ENCODE data around the gene MPV17. TPM values are rescaled to one million over a fixed set of nuclear protein-coding genes. Genes with fewer than 3 reads are reported as not detected.
"Not testable (repeated sequence)": the region's sequence is repeated elsewhere in the genome, so short reads cannot be mapped to it uniquely, and the experiment has no call there.

Gene MPV17
- total RNA-seq, 1 donor from 2014 or later, result 71.4 TPM

- Histone ChIP-seq H3K4me2 (no peak overlapping the region), H3K36me3 (no peaks in the 10 kb centered on the region), H3K4me3 (no peak overlapping the region), H2AFZ (replicated peaks) (no peak overlapping the region), H3K27ac (no peak overlapping the region), H4K20me1 (ENCODE audit: low read depth) (no peaks in the 10 kb centered on the region), H3K79me2 (ENCODE audit: low read depth) (no peaks in the 10 kb centered on the region), H3K9ac (no peak overlapping the region), H3K4me1 (peaks cover 13% of the 10 kb centered on the region), H3K9me3 (ENCODE audit: low read depth) (no peaks in the 10 kb centered on the region), H3K27me3 (peaks cover 4% of the 10 kb centered on the region), H3F3A (ENCODE audit: low read depth) (peaks cover 3% of the 10 kb centered on the region)
- H3K4me1 Mint-ChIP-seq, result peaks cover 3% of the 10 kb centered on the region
- no peak overlapping the region for H3K4me3 Mint-ChIP-seq
- H3K27me3 Mint-ChIP-seq (ENCODE audit: insufficient read depth, low read depth), result peaks cover 27% of the 10 kb centered on the region
- H3K27ac Mint-ChIP-seq, result no peak overlapping the region
- TF ChIP-seq EZH2 (IDR thresholded peaks at IDR 0.05) (no peak), CTCF (IDR thresholded peaks at IDR 0.05) (no peak), EZH2phosphoT487 (IDR thresholded peaks at IDR 0.05) (no peak)
- no peaks in the 10 kb centered on the region for H3K36me3 Mint-ChIP-seq
- DNase-seq (ENCODE audit: low spot score), result no peak
- no peaks in the 10 kb centered on the region for H3K9me3 Mint-ChIP-seq
Observed at GRCh38 chr2:27280826-27281225, 42.1 kb downstream of the MPV17 start.

DNA sequence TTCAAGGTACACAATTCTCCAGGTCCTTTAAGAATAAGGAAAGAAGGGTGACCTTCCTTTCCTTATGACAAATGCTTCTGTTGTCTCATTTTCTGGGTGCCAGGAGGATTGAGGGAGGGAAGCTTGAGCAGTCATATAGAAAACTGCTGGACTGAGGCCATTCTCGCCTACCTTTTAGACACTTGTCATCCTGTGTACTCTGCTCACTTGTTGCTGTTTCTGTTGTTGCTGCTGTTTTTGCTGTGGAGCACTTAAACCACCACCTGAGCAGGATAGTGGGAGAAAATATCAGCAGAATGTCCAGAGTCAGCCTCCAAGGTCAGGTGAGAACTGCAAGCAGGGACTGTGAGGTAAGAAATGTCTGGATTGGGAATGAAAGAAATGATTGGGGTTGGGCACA, 44.9 kb downstream of the MPV17 start:
- no peaks in the 10 kb centered on the region for H3K36me3 ChIP-seq
- DNase-seq (ENCODE audit: low spot score), result no peak
- TF ChIP-seq EZH2phosphoT487 (IDR thresholded peaks at IDR 0.05) (no peak), EZH2 (IDR thresholded peaks at IDR 0.05) (no peak), CTCF (IDR thresholded peaks at IDR 0.05) (no peak)
- peaks cover 4% of the 10 kb centered on the region for H3K27me3 ChIP-seq
- H3K27ac ChIP-seq, result no peak overlapping the region
- Mint-ChIP-seq H3K27me3 (ENCODE audit: insufficient read depth, low read depth) (peaks cover 20% of the 10 kb centered on the region), H3K27ac (peak overlapping the region; percentile 58), H3K4me3 (no peak overlapping the region), H3K4me1 (peaks cover 3% of the 10 kb centered on the region), H3K9me3 (no peaks in the 10 kb centered on the region), H3K36me3 (no peaks in the 10 kb centered on the region)
- H3K9ac ChIP-seq, result no peak overlapping the region
- no peak overlapping the region for H3K4me3 ChIP-seq
- H3K79me2 ChIP-seq (ENCODE audit: low read depth), result no peaks in the 10 kb centered on the region
- no peaks in the 10 kb centered on the region for H4K20me1 ChIP-seq (ENCODE audit: low read depth)
- H3K4me1 ChIP-seq, result peaks cover 12% of the 10 kb centered on the region
- H3K4me2 ChIP-seq, result no peak overlapping the region
- no peak overlapping the region for H2AFZ ChIP-seq (replicated peaks)
- H3K9me3 ChIP-seq (ENCODE audit: low read depth), result no peaks in the 10 kb centered on the region
- H3F3A ChIP-seq (ENCODE audit: low read depth), result peaks cover 3% of the 10 kb centered on the region

GRCh38 chr2:27275211-27276150, 47.4 kb downstream of the MPV17 start, which contains the start of gene DNAJC5G:
DNAJC5G (plus strand) TSS chr2:27275433; CDS start chr2:27276729, 1,296 bp downstream.
- H2AFZ ChIP-seq (replicated peaks), result no peak within 1 kb of the TSS

GRCh38 chr2:27272537-27273522, 50.1 kb downstream of the MPV17 start:
- H3K9me3 Mint-ChIP-seq; H3K4me2 ChIP-seq; H3K36me3 Mint-ChIP-seq; H3F3A ChIP-seq (ENCODE audit: low read depth); H2AFZ ChIP-seq (replicated peaks); H3K4me1 Mint-ChIP-seq; H3K36me3 ChIP-seq; H3K4me3 ChIP-seq; H3K27ac ChIP-seq; H3K9me3 ChIP-seq (ENCODE audit: low read depth); H3K4me3 Mint-ChIP-seq; H3K79me2 ChIP-seq (ENCODE audit: low read depth); H3K9ac ChIP-seq; DNase-seq (ENCODE audit: low spot score); H3K27ac Mint-ChIP-seq; H4K20me1 ChIP-seq (ENCODE audit: low read depth); H3K4me1 ChIP-seq: not testable (repeated sequence)
- peaks cover 15% of the 10 kb centered on the region for H3K27me3 Mint-ChIP-seq (ENCODE audit: insufficient read depth, low read depth)
- H3K27me3 ChIP-seq, result peaks cover 10% of the 10 kb centered on the region

More at GRCh38 chr2:27275211-27276150, 47.4 kb downstream of the MPV17 start, which contains the start of gene DNAJC5G:
- Histone ChIP-seq H4K20me1 (ENCODE audit: low read depth) (no peaks in the 10 kb centered on the region), H3K4me2 (no peak within 1 kb of the TSS), H3K4me3 (no peak within 1 kb of the TSS), H3K4me1 (no peaks in the 10 kb centered on the region), H3K27ac (no peak within 1 kb of the TSS), H3K79me2 (ENCODE audit: low read depth) (no peaks in the 10 kb centered on the region), H3K9ac (no peak within 1 kb of the TSS), H3F3A (ENCODE audit: low read depth) (no peaks in the 10 kb centered on the region), H3K27me3 (no peaks in the 10 kb centered on the region), H3K36me3 (no peaks in the 10 kb centered on the region), H3K9me3 (ENCODE audit: low read depth) (no peaks in the 10 kb centered on the region)
- TF ChIP-seq EZH2phosphoT487 (IDR thresholded peaks at IDR 0.05) (no peak), CTCF (IDR thresholded peaks at IDR 0.05) (no peak), EZH2 (IDR thresholded peaks at IDR 0.05) (no peak)
- Mint-ChIP-seq H3K36me3 (no peaks in the 10 kb centered on the region), H3K4me1 (no peaks in the 10 kb centered on the region), H3K4me3 (no peak within 1 kb of the TSS), H3K9me3 (no peaks in the 10 kb centered on the region), H3K27me3 (ENCODE audit: insufficient read depth, low read depth) (peaks cover 16% of the 10 kb centered on the region), H3K27ac (no peak within 1 kb of the TSS)
- DNase-seq (ENCODE audit: low spot score), result no peak
